K562 (cell line): ENCODE results near the gene IFFO2. TPM values are rescaled to one million over a fixed set of nuclear protein-coding genes. Genes with fewer than 3 reads are reported as not detected.
A peak's percentile ranks its signal among the peaks of the same experiment; 100 is the strongest.

Source experiments
- BHLHE40 ChIP-seq: IDR thresholded peaks from 2 replicates; pipeline ENCODE4 v1.6.1; 2011; ENCODE audit warnings: low read length, improper control_type of control experiment
- CAMTA2 ChIP-seq: fragments of 250-450 bp; sonication (Bioruptor Pico); conservative IDR thresholded peaks from 2 replicates; pipeline ENCODE4 v1.5.1; 2022
- CBFA2T3 ChIP-seq: fragments of 450-650 bp; IDR thresholded peaks from 2 replicates; pipeline ENCODE4 v1.6.1; 2017
- CTCFL ChIP-seq: IDR thresholded peaks from 2 replicates; pipeline ENCODE4 v1.6.1; 2011; ENCODE audit warnings: borderline replicate concordance, low read depth, mild to moderate bottlenecking, moderate library complexity, low read length; ENCODE audit not compliant: insufficient read depth, poor library complexity, severe bottlenecking
- DMBX1 ChIP-seq: fragments of 250-450 bp; sonication (Bioruptor Pico); IDR thresholded peaks from 2 replicates; pipeline ENCODE4 v1.8.0; 2022; ENCODE audit warnings: inconsistent platforms, mild to moderate bottlenecking, moderate library complexity, borderline replicate concordance
- DNMT1 ChIP-seq: fragments of 450-650 bp; IDR thresholded peaks from 2 replicates; pipeline ENCODE4 v1.6.1; 2016; ENCODE audit warnings: antibody characterized with exemption, mild to moderate bottlenecking
- E2F8 ChIP-seq: fragments of 450-650 bp; IDR thresholded peaks from 2 replicates; pipeline ENCODE4 v1.7.1; 2018; ENCODE audit warnings: mild to moderate bottlenecking, low read depth; ENCODE audit not compliant: partially characterized antibody
- GABPB1 ChIP-seq: sonication (generic); formaldehyde crosslinking; IDR thresholded peaks from 2 replicates; pipeline ENCODE4 v1.8.0; 2022; ENCODE audit warnings: mild to moderate bottlenecking, missing genetic modification reagents
- GATAD2B ChIP-seq: fragments of 450-650 bp; IDR thresholded peaks from 2 replicates; pipeline ENCODE4 v1.6.1; 2017; ENCODE audit warnings: mild to moderate bottlenecking, borderline replicate concordance
- PHB ChIP-seq: fragments of 250-450 bp; sonication (Bioruptor Pico); IDR thresholded peaks from 2 replicates; pipeline ENCODE4 v1.5.0; 2021
- PTTG1 ChIP-seq: fragments of 450-650 bp; IDR thresholded peaks from 2 replicates; pipeline ENCODE4 v1.6.1; 2016; ENCODE audit warnings: low read depth, mild to moderate bottlenecking, missing genetic modification characterization, missing compliant biosample characterization
- RB1 ChIP-seq: fragments of 450-650 bp; IDR thresholded peaks from 2 replicates; pipeline ENCODE4 v1.6.1; 2017; ENCODE audit warnings: low read depth, mild to moderate bottlenecking
- SIN3B ChIP-seq: fragments of 450-650 bp; IDR thresholded peaks from 2 replicates; pipeline ENCODE4 v1.6.1; 2017; ENCODE audit warnings: low read depth, mild to moderate bottlenecking, moderate library complexity
- SMC3 ChIP-seq: conservative IDR thresholded peaks from 2 replicates; pipeline ENCODE4 v1.6.1; 2011; ENCODE audit warnings: low read depth, low read length, improper control_type of control experiment; ENCODE audit not compliant: insufficient read depth
- ZNF277 ChIP-seq: fragments of 250-450 bp; sonication (Bioruptor Pico); IDR thresholded peaks from 2 replicates; pipeline ENCODE4 v1.8.0; 2022; ENCODE audit warnings: inconsistent platforms, mild to moderate bottlenecking, moderate library complexity, borderline replicate concordance
- ZNF324 ChIP-seq: fragments of 250-450 bp; sonication (Bioruptor Pico); IDR thresholded peaks from 2 replicates; pipeline ENCODE4 v1.4.0; 2020; ENCODE audit warnings: mild to moderate bottlenecking
- ZNF740 ChIP-seq, 3 experiments: fragments of 200-800 bp in 1 of 3; sonication (Bioruptor generic) in 1 of 3; sonication (generic) in 1 of 3; formaldehyde crosslinking in 1 of 3; IDR thresholded peaks; 2 replicates each; pipeline versions ENCODE4 v1.6.1 to v1.8.0; 2016 to 2022; ENCODE audit warnings: mild to moderate bottlenecking in 2 of 3, missing compliant biosample characterization in 2 of 3, missing genetic modification characterization in 2 of 3, missing genetic modification reagents in 1 of 3
- ZNF766 ChIP-seq: fragments of 200-800 bp; sonication (Bioruptor generic); conservative IDR thresholded peaks from 2 replicates; pipeline ENCODE4 v1.6.1; 2016; ENCODE audit warnings: missing genetic modification characterization, missing compliant biosample characterization
- polyA plus RNA-seq, 8 experiments: library from polyadenylated mRNA; depleted of rRNA in 4 of 8; stranded (reverse) in 5 of 8; unstranded in 3 of 8; fragments of >200 nt; fragmentation: Nextera tagmentation in 2 of 8; fragmentation: Illumina TruSeq in 1 of 8; extraction: Ambion mirVana in 2 of 8; extraction: Trizol in 1 of 8; gene quantifications; 2 replicates each; pipeline versions ENCODE4 v1.2.1 to v1.2.3, GENCODE V29; 2011 to 2014; ENCODE audit warnings: inconsistent platforms in 1 of 8, missing spikeins in 1 of 8
- total RNA-seq, 7 experiments: library from RNA; depleted of rRNA in 6 of 7; stranded (reverse); fragments of >200 nt in 6 of 7; fragmentation: Illumina TruSeq in 2 of 7; extraction: Trizol in 2 of 7; gene quantifications; 2 replicates each; pipeline versions ENCODE4 v1.2.1 to v1.2.3, GENCODE V29; 2011 to 2021; ENCODE audit warnings: low replicate concordance in 1 of 7

IFFO2 gene
- total and polyA plus RNA-seq, 9 of the 15 experiments (the other 6 are each of a cell fraction or from before 2014, with no cell fraction given), result 0.15 to 1.0 (median 0.44) TPM; not detected in 2

GRCh38 chr1:18883636-18884418 is 72.6 kb downstream of the IFFO2 start (continued):
- TF ChIP-seq CTCFL, result no peak
- no peak for TF ChIP-seq DMBX1 (CRISPR knock-in tag)
- no peak for TF ChIP-seq CAMTA2 (CRISPR knock-in tag)
- no peak for TF ChIP-seq DNMT1
- no peak for TF ChIP-seq GABPB1 (CRISPR knock-in tag)
- no peak for TF ChIP-seq ZNF324 (CRISPR knock-in tag)
- TF ChIP-seq CBFA2T3, result no peak
- TF ChIP-seq GATAD2B, result no peak
- TF ChIP-seq PTTG1, result no peak
- TF ChIP-seq BHLHE40, result 0 out of 2 replicates have a peak, but pooled peaks have one; percentile 18
- TF ChIP-seq E2F8, result no peak
- TF ChIP-seq SMC3, result peak; percentile 96
- TF ChIP-seq RB1, result peak; percentile 47; the same call in 1 of the 2 replicates
- TF ChIP-seq ZNF740 (CRISPR knock-in tag; IDR thresholded peaks at IDR 0.05), result no peak
- no peak for TF ChIP-seq ZNF740 (tag; IDR thresholded peaks at IDR 0.05)
- TF ChIP-seq ZNF766 (CRISPR knock-in tag), result no peak
- no peak for TF ChIP-seq SIN3B
- TF ChIP-seq PHB (CRISPR knock-in tag), result no peak
- TF ChIP-seq ZNF277, result no peak
